ENCODE results near the gene MUC4. TPM values are rescaled to one million over a fixed set of nuclear protein-coding genes. Genes with fewer than 3 reads are reported as not detected.
"Not testable (repeated sequence)": the region's sequence is repeated elsewhere in the genome, so short reads cannot be mapped to it uniquely, and the experiment has no call there.

The MUC4 gene
- total RNA-seq, 1 experiment from 2014 or later: 0.20 TPM

DNA sequence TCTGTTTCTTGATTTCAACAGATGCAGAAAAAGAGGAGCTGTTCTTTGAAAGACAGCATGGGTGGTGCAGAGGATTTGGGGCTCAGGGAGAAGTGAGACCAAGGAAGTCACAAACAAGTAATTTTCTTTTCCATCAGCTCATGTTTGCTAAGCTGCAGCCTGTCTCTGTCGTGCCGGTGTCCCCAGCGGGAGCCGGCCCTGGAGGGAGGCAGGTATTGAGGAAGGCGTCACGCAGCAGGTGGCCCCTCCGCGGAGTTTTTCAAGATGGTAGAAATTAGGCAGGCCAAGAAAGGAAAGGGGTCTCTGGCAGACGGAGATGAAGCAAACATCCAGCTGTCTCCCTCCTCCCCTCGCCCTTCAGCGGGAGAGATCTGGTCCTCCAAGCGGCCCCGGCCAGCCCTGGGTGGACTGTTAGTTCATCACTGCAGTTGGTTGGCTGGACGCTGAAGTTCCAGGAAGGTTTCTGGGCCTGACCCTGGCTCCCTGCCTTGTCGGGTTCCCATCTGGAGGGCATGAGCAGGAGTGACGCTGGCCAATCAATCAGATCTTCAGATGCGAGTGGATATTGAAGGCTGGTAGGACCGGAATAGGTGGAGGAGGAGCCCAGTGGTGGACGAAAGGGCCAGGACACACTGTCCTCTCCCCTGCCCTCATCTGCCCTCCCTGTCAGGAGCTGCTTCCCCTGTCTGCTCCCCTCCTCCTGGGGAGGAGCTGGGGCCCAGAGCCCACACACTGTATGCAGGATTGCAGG is 27.7 kb upstream of the MUC4 start:
- in situ Hi-C loops (cut with HindIII; ENCODE audit: low sequenced_read_pairs): no loop called here
- no peak for DNase-seq (ENCODE audit: low spot score)

DNA sequence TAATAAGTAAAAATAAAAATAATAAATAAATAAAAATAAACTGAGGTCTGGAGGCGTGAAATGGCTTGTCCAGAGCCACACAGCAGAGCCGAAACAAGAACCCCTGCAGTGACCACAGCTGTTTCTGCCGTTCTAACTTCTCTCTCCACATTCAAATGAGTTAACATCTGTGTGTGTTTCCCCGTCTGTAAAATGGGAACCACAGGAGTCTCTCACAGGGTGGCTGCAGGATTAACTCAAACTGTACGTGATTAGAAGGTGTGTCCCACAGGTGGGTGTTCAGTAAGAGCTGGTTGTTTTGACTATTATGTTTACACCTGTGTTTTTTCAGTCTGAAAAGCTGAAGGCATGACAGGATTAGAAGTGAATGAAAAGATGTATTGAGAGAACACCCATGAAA is 27.0 kb upstream of the MUC4 start:
- DNase-seq (ENCODE audit: low spot score): no peak
- in situ Hi-C loops (cut with HindIII; ENCODE audit: low sequenced_read_pairs): no loop called here

DNA sequence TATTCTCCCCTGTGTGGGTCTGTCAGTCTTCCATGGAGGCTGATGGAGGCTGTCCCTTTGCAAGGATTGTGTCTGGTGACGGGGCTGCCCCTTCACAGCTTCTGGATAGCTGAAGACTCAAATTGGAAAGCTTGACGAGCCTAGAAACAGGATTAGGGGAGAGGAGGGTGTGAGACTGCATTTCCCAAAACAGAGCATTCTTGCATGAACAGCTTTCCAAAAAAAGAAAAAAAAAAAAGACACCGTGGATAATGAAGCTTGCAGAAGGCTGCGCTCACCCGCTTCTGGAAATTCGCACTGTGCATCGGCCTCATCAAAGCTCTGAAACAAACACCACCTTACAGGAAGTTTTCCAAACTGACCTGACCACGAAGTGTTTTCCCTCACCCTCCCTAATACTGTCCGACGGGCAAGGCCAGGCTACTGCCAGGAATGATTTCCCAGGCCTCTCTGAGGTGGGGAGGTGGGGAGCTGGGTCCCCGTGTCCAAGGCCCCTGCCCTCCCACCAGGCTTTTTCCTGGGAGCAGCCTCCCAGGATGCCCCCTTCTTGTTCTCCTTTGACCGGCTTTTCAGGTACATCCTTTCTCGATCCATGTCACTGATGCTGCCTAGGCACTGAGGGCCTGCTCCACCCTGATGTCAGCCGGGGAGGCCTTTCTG is 24.9 kb upstream of the MUC4 start:
- in situ Hi-C loops (cut with HindIII; ENCODE audit: low sequenced_read_pairs): no loop called here
- no peak for DNase-seq (ENCODE audit: low spot score)

DNA sequence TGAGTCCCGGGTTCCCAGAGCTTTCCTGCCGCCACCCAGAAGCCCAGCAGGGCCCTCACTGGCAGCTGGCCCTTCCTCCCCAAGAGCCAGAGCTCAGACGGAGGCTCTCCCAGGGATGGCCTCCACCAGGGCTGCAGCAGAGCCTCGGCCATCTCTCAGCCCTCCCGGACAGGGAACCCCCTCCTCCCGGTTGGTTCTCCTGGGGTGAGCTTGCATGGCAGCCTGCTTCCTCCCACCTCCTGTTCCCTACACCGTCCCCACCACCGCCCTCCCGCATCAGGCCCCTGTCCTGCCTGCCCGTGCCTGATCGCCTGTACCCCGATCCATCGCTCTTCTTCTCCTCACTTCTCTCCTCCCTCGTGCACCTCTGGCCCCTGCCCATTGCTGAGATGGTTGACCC is 24.1 kb upstream of the MUC4 start:
- DNase-seq (ENCODE audit: low spot score): no peak
- in situ Hi-C loops (cut with HindIII; ENCODE audit: low sequenced_read_pairs): no loop called here

DNA sequence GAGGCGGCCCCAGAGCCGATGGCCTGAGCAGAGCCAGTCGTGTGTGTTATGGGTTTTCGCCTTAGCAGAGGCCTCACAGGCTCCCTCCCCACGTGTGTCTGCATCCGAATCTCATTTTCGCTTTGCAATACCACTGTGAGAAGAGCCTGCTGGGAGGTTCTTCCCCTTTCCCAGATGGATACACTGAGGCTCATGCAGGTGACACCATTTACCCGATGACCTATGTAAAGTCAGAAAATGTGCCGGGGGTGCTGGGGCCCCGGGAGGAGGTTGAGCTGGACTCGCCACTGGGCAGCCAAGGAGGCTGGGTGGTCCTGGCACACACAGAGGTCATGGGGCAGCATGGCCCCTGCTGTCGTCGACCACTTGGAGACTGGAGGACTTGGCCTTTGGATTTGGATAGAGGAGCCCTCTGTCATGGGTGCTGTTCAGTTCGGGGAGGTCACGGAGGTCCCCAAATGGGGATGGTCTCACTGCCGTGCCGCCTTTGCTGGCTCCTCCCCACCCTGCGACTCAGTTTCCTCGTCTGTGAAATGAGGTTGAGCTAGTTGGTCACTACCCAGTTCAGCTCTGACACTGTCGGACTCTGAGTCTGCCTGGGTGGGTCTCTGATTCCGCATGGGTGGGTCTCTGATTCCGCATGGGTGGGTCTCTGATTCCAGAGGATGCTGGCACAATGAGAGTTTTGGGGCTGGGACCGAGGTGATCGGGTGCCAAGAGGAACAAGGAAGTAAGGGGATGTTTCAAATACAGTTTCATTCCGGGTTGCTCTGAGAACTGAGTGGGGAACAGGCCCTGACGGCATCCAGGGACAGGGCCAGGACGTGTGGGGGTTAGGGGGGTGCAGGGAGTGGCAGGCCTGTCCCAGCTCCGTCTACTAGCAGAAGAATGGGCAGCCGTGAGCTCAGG is 23.2 kb upstream of the MUC4 start:
- in situ Hi-C loops (cut with HindIII; ENCODE audit: low sequenced_read_pairs): no loop called here
- DNase-seq (ENCODE audit: low spot score): no peak

DNA sequence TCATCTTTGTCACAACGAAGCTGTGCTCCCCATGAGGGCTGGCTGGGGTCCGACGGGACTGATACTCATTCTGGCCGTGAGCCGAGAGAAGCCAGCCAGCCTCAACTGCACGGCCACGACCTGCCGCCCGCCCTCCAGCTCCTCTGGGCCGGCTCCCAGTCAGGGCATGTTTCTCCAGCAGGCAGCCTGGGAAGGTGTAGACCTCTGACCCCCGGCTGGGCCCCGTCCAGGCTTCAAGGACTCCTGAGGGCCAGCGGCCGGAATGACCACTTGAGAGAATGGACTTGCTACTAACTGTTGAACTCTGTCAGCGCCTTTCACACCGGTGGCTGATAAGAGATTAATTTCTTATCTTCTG is 18.1 kb upstream of the MUC4 start:
- no peak for DNase-seq (ENCODE audit: low spot score)
- in situ Hi-C loops (cut with HindIII; ENCODE audit: low sequenced_read_pairs): no loop called here

DNA sequence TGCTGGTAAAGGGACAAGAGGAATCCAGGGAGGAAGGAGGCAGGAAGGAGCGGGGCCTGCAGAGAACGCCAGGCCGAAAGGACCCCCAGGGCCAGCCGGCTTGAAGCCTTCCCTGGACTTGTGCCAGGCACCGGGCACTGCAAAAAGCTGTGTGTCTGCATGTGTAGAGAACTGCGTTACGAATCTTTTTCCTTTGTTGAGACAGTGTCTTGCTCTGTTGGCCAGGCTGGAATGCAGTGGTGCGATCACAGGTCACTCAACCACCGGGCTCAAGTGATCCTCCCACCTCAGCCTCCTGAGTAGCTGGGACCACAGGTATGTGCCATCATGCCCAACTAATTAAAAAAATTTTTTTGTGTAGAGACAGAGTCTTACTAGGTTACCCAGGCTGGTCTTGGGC is 17.0 kb upstream of the MUC4 start:
- in situ Hi-C loops (cut with HindIII; ENCODE audit: low sequenced_read_pairs): no loop called here
- no peak for DNase-seq (ENCODE audit: low spot score)

DNA sequence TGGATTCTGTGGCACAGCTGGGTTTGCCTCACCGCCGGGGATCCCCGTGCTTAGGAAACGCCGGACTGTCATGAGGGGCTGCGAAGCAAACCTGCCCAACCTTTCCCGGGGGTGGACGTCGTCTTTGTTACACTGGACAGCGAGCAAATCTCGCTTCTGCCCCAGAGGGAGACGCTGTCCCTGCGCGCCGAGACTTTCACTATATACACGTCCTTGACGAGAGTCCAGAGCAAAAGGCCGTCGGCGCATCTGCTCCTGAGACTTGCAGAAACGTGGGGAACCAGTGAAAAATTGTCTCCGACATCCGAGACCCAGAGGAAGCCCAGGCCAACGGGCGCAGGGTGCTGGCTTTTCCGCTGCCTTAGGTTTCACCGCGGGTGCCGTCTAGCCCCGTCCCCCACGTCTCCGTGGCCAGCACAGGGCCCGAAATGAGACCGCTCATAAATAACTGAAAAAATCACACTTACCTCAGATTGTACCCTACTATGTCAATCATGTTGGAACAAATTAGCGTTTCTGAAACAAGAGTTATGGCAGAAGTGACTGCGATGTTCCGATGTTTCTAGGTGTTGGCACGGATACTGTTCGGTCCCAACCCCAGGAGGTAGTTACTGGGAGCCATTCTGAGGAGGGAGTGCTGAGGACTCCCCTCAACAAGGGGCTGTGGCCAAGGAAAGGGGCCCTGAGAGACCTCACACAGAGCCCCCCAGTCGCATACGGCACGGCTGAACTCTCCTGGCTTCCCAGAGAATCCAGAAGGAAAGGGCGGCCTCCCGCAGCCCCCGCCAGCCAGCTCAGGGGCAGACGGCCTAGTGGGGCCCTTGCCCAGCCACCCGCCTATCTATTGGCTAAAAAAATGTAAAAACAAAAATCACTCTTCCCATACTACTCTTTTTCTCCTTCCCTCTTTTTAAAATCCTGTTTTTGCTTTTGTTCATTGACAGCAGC is 14.4 kb upstream of the MUC4 start:
- in situ Hi-C loops (cut with HindIII; ENCODE audit: low sequenced_read_pairs): no loop called here
- no peak for DNase-seq (ENCODE audit: low spot score)

DNA sequence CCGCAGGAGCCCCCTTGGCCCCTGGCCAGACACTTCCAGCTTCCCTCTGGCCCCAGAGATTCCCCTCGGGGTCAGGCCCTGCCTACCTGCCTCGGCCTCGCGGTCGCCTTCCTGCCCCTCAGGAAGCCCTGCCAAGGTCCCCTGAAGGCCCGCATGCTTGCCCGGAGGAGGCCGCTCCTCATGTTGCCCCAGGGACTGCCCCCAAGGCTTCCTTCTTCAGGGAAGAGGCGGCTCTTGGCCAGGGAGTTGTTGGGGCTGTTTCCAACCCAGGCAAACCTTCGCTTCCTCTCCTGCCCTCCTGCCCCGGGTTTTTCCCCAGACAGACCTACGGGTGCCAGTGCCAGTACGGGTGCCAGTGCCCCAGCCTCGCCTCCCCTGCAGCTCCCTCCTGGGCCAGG is 13.5 kb upstream of the MUC4 start:
- DNase-seq (ENCODE audit: low spot score): no peak

DNA sequence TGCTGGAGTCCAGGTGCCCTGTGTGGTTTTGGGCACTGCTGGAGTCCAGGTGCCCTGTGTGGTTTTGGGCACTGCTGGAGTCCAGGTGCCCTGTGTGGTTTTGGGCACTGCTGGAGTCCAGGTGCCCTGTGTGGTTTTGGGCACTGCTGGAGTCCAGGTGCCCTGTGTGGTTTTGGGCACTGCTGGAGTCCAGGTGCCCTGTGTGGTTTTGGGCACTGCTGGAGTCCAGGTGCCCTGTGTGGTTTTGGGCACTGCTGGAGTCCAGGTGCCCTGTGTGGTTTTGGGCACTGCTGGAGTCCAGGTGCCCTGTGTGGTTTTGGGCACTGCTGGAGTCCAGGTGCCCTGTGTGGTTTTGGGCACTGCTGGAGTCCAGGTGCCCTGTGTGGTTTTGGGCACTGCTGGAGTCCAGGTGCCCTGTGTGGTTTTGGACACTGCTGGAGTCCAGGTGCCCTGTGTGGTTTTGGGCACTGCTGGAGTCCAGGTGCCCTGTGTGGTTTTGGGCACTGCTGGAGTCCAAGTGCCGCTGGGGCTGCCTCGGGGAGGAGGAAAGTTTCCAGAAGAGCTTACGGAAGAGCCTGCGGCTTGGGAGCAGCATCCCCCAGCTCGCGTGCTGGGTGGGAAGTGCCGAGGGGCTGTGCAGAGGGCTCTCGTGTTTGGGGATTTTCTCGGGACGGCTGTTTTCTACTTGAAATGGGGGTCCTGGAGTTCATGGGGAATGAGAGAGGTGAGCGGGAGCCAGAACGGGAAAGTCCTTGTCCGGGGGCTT is 12.9 kb upstream of the MUC4 start:
- in situ Hi-C loops (cut with HindIII; ENCODE audit: low sequenced_read_pairs); DNase-seq (ENCODE audit: low spot score): not testable (repeated sequence)

More for the DNA sequence above, 13.5 kb upstream of the MUC4 start:
- in situ Hi-C loops (cut with HindIII; ENCODE audit: low sequenced_read_pairs): no loop called here

DNA sequence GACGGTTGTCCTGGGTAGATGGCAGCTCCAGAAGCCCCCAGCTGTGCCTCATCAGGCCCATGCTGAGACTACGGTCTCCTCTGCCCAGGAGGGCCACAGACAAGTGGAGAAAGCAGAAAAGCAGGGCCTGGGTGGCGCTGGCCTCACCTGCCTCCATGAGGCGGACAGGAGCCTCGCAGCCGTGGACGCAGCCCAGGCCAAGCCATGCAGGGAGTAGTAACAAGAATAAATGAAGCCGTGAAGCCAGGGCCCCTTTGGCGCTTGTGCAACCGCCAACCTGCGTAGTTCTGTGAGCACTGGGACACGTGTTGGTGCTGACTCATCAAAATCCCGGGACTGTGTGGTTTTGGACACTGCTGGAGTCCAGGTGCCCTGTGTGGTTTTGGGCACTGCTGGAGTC is 12.3 kb upstream of the MUC4 start:
- DNase-seq (ENCODE audit: low spot score): no peak
- in situ Hi-C loops (cut with HindIII; ENCODE audit: low sequenced_read_pairs): no loop called here

DNA sequence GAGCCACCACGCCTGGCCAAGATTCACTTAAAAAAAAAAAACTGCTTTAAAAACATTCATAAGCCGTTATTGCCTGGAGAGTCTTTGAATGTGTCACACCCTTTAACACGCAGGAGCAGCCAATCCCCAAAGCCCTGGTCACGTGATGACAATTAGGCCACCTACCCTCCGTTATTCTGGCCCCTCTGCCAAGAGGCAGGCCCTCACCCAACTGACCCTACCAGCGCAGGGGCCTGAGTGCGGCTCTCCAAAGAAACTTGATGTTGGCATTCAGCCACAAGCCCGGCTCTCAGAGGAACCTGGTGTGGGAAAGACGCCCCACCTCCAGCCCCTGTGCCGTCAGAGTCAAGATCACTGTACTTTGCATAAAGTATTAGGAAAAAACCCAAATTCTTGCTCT is 11.6 kb upstream of the MUC4 start:
- no peak for DNase-seq (ENCODE audit: low spot score)

DNA sequence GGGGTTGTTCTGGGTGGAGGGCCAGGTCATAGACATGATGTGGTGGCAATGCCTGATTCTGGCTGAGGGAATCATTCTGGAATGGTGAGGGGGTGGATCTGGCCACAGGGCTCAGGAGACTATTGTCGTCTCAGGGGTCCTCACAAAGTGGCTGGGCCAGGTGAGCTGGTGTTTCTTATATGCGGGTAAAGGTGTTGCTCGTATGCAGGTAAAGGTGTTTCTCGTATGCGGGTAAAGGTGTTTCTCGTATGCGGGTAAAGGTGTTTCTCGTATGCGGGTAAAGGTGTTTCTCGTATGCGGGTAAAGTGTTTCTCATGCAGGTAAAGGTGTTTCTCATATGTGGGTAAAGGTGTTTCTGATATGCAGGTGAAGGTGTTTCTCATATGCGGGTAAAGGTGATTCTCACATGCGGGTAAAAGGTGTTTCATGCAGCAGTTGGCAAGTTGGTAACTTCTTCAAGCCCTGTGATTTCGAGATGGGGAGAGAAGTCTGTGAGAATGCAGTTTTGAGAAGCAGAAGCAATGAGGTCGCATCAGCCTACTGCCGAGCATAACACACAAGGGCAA is 10.5 kb upstream of the MUC4 start:
- DNase-seq (ENCODE audit: low spot score): no peak
- in situ Hi-C loops (cut with HindIII; ENCODE audit: low sequenced_read_pairs): no loop called here

More for the DNA sequence above, 11.6 kb upstream of the MUC4 start:
- in situ Hi-C loops (cut with HindIII; ENCODE audit: low sequenced_read_pairs): no loop called here

DNA sequence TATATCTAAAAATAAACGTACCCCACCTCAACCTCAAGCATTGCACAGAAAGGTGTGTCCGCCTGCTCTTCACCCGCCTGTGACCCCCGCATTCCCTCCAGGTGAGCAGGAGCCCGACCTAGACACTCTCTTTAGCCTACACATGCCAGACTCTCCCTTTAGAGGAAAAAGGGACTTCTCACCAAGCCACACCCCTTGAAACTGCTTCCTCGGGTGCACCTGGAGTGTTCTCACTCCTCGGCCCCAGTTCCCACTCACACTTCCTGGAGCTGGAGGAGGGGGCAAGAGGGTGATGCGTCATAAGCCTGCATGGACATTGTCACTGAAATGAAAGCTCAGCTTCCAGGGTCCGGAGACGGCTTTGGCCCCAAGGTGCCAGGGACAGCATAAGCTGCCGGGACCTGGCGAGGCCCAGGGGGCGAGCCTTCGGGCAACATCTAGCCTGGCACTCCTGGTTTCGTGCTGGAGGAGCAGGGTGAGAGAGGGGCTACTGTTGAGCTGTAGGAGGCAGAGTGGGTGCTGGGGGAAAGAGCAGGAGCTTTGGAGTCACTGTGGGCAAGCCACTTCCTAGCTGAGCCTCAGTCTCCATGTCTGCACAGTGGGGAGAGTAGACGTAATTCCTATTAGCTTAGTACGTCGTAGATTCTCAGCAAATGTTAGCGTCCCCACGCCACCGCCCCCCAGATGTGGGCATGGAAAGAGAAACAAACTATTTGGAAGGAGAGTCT is 9.8 kb upstream of the MUC4 start:
- DNase-seq (ENCODE audit: low spot score): no peak
- in situ Hi-C loops (cut with HindIII; ENCODE audit: low sequenced_read_pairs): no loop called here

DNA sequence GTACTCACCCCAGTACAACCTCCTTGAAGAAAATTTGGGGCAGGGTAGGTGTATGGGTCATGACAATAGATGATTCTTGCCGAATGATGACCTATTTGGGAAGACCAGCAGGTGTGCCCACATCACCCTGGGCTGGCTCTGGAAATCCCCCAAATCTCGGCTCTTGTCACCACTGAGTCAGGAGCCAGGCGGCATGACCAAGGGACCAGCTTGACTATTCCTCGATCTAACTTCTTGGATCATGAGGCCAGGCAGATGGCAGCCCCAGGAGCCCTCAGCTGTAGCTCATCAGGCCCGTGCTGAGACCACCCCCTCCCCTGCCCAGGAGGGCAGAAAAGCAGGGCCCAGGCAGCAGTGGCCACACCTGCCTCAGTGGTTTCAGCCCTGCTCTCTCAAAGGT is 9.2 kb upstream of the MUC4 start:
- no peak for DNase-seq (ENCODE audit: low spot score)

DNA sequence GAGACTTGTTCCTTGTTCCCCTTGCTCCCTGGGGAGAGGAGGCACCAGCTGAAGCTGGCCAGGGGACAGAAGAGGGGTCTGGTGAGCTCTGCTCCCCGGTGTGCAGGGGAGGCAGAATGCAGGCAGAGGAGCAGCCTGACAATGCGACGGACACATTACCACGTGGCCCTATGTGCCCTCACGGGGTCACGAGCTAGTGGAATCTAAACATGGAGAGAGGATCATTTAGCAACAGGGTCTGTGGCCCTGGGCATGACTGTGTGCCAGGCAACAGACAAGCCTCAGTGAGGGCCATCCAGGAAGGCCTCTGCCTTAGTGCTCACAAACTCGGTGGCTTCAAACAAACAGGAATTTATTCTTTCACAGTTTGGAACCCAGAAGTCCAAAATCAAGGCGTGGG is 8.5 kb upstream of the MUC4 start:
- no peak for DNase-seq (ENCODE audit: low spot score)
- in situ Hi-C loops (cut with HindIII; ENCODE audit: low sequenced_read_pairs): no loop called here

More for the DNA sequence above, 9.2 kb upstream of the MUC4 start:
- in situ Hi-C loops (cut with HindIII; ENCODE audit: low sequenced_read_pairs): no loop called here

DNA sequence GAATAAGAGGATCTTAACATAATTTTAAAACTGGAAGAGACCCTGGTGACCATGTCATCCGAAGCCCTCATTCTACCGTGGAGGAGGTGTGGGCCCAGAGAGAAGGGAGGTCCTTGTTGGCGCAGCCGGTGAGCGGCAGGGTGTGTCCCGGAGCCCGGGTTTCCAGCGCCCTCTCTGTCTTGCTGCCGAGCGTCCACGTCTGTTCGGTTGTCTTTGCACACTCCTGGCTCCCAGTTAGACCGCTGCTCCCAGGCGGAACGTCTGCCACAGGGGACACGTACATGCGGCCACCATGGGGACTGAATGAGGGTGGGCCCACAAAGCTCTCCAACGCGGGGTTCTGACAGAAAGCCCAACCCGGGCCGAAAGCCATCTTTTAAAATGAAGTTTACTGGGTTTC is 6.6 kb upstream of the MUC4 start:
- DNase-seq (ENCODE audit: low spot score): no peak
- in situ Hi-C loops (cut with HindIII; ENCODE audit: low sequenced_read_pairs): no loop called here
